HG02642 (cell line): ENCODE data around the gene HOXD9.

Experiments
- ATAC-seq: cut with Tn5 transposase; IDR thresholded peaks from one replicate; pipeline ENCODE4 v1.9.1; 2021; ENCODE audit warnings: mild to moderate bottlenecking; ENCODE audit not compliant: unreplicated experiment, poor library complexity

The HOXD9 gene

GRCh38 chr2:176122683-176123410, at the start of gene HOXD9:
HOXD9 (plus strand) TSS chr2:176122719; CDS start chr2:176122769, 50 bp downstream.
- no peak for ATAC-seq

DNA sequence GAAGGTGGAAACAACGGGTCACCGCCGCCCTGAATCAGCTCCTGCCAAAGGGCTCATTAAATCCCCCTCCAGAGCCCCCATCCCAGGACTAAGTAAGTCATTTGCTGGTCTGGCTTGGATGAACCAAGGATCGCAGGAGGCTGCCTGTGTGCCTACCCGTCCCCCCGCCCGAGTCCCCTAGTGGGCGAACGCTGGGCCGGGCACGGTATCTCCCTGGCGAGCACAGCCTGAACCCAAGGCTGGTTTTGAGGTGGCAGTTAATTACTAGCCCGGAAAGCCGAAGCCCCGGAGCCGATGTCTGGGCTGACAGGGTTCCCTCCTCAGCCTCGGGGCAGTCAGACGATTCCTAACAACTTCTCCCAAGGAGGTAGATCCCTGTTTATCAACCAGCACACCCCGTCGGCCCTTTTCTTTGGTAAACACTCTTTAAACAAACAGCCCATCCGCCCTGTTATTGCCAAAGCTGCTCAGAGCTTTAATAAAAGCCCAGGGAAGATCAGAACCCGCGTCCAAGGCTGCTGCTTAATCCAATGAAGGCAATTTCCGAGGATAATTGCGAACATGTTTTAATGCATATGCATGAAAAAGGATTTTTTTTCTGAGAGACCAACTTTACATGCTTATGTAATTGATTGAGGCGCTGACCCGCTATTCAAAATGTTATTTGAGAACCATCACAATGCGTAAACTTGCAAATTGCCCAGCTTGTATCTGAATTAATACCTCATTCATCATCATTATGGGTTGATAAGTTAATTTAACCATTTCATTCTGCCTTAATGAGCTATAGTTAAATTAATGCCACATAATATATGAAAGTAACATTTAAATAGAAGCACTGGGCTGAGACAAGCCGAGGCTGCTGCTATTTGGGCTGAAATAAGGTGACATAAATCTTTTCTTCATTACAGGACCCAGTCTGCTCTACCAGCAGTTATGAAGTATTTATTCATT, 49.3 kb upstream of the HOXD9 start:
- ATAC-seq = no peak

GRCh38 chr2:176074919-176075425, 47.5 kb upstream of the HOXD9 start:
- no peak for ATAC-seq

GRCh38 chr2:176075481-176075880, 47.0 kb upstream of the HOXD9 start:
- ATAC-seq = no peak

DNA sequence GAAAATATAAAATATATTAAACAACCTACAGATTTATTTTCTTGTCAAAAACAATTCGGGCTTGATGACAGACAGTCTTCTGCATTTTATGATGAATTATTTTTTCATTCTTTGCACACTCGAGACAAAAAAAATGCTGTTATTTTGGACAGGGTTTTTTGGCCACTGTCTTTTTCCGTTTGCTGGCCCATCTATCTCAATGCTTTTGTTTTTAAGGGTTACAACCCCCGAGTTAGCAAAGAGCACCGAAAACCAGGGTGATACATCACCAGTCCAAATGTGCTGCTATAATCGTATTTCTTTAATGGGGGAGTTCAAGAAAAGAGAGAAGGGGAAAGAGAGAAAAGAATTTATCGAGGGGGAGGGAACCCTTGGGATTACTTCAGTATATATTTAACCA, 46.5 kb upstream of the HOXD9 start:
- ATAC-seq = no peak

GRCh38 chr2:176076796-176077195, 45.7 kb upstream of the HOXD9 start:
- ATAC-seq = no peak

- no peak for ATAC-seq
These were observed 43.8 kb upstream of the HOXD9 start for GRCh38 chr2:176078541-176079284.

DNA sequence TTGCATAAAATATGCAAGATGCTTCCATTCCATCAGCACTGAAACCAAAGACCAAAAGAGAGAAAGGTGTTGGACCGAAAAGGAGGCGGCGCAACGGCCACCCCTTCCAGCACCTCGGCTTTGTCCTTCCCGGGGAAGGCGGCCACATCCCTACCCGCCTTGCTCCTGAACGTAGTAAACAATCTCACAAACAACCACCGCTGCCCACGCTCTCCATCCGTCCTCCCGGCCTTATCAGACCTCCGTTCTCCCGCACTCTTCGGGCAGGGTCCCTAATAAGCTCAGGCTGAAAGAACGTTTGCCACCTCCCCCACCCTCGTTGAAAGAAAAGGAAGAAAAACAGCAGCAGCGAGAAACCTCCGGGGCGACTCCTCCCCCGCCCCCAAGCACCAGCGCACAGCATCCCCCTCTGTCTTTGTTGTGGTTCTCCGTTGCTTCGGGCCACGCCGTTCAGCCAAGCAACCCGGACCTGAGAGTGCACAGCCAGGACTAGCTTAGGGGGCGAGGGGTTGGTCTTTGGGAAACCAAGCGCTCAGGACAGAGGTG, 43.2 kb upstream of the HOXD9 start:
- no peak for ATAC-seq

DNA sequence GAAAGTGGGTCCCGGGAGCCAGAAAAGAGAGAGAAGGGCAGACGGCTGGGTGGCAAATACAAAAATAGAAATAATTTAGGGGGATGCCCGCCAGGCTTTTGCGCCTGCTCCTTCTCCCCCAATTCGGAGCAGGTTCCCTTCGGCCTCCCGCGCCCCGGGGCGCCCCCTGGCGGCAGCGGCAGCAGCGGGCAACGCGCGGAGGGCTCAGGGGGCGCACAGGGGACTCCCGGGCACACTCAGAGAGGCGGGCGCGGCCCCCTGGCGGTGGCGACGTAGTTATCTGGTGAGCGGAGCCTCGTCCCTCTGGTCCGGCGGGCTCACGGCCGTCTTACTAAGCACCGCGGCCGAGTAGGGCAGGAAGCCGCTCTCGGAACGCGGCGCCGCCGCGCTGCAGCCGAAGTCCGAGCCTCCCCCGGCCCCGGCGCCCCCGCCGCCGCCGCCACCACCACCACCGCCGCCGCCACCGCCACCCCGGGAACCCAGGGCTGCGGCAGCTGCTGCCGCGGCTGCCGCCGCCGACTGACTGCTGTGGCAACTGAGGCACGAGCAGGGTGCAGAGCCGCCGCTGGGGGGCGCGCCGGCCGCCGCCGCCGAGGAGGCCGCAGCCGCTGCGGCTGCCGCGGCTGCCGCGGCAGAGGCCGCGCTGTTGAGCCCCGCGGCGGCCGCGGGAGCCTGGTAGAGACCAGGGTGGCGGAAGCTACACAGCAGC, 42.5 kb upstream of the HOXD9 start:
- no peak for ATAC-seq

DNA sequence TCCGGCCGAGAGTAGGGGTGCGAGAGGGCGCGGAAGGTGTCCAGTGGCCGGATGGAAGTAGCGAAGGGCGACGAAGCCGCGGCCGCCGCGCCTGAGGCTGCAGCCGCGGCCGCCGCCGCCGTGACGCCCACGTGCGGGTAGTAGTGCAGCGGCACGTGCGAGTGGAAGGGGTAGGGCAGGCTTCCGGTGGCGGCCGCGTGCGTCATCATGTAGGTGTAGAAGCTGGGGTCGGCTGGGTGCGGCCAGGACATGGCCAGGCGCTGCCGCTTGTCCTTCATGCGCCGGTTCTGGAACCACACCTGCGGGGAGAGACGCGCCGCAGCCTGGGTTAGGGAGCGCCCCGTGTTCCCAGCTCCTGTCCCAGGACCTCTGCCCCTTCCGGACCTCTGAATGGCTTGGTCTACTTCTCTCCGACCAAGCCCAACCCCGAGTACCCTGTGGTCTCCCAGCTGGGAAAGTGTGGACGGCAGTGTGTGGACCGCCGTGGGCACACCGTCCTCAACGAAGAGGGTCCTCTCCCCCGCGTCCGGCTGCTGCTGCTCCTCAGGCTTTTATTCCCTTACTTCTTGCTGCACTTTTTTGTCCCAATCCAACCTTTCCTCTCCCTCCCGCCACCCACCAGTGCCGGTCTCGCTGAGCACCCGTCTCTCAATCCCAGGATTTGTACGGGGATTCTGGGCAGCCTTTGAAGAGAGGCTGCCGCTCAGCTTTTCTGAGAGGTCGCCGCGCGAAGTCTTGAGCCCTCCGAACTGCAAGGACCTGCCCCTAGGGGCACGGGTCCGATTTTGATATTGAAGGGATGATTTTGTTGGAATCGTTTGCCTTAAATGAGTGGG, 41.8 kb upstream of the HOXD9 start:
- ATAC-seq = no peak

DNA sequence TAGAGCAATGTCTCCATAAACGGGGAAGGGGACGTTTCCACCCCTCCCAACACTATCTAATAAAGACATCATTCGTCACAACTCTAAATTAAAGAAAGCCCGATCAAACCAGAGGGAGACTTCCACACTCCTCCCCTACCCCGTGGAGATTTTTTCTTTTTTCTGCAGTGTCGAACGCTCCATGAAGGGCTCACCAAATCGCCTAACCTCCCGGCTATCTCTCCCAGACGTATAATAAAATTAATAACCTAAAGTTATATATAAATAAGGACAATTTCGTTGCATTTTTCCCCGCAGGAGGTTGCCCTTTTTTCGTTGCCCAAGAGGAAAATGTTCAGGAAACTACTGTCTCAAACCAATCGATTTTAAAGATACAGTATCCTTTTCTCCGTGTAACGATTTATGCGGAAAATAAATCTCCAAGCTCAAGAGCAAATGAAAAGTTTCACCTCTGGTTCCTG, 41.1 kb upstream of the HOXD9 start:
- ATAC-seq = no peak

DNA sequence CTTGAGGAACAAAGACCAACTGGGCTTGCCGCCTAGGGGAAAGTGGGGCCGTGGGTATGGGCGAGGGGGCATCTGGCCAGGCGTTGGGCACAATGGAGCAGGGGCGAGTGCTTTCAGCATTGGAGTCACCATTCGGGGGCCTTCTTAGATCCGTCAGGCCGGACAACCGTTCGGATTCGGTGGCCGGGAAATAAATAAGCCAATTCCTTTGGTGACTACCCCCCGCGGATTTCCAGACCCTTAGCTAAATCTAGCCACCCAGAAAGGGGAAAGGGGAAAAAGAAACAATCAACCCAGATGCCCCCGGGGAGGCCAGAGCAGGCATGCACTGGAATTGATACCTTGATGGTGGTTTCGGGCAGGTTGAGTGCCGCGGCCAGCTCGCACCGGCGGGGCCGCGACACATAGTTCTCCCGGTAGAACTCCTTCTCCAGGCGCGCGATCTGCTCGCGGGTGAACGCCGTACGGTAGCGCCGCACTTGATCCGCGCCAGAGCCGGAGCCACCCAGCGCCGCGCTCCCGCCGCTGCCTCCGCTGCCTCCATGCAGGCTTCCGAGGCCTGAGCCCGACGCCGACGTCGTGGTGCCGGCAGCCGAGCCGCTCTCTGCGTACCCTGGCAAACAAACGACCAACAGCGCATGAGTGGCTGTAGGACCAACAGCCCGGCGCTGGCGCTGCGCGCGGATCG, 40.5 kb upstream of the HOXD9 start:
- ATAC-seq = no peak

DNA sequence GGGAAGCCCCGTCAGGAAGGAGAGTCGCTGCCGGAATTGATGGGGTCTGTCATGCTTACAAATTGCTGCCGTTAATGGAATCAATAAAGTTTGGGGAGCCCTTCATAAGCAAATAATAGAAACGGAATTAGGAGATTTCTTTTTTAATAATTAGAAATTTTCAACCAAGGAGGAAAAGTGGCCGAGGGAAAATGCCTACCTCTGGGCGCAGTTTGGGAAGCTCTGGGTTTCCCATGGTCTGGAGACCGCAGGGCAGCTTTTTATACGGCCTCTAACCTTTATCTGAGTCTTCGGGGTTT, 40.0 kb upstream of the HOXD9 start:
- no peak for ATAC-seq

GRCh38 chr2:176082824-176083751, 39.4 kb upstream of the HOXD9 start:
- no peak for ATAC-seq

GRCh38 chr2:176083796-176084261, 38.7 kb upstream of the HOXD9 start, which contains the start of gene EVX2:
EVX2 (minus strand) TSS chr2:176083962; CDS start chr2:176083776, 186 bp downstream.
- ATAC-seq = no peak

- no peak for ATAC-seq
These were observed 37.9 kb upstream of the HOXD9 start for GRCh38 chr2:176084611-176085119.
